HepG2 (cell line): Measurements from ENCODE around the gene KCNK7. TPM values are rescaled to one million over a fixed set of nuclear protein-coding genes. Genes with fewer than 3 reads are reported as not detected.

Experiments used
- FOXP4 ChIP-seq: sonication (generic); formaldehyde crosslinking; IDR thresholded peaks from 2 replicates; pipeline ENCODE4 v1.4.0; 2020; ENCODE audit warnings: missing genetic modification reagents
- HMG20B ChIP-seq: conservative IDR thresholded peaks from 2 replicates; pipeline ENCODE4 v1.6.1; 2016; ENCODE audit warnings: missing genetic modification reagents, missing compliant biosample characterization
- KLF12 ChIP-seq: sonication (generic); formaldehyde crosslinking; IDR thresholded peaks from 2 replicates; pipeline ENCODE4 v1.4.0; 2020; ENCODE audit warnings: missing genetic modification reagents, borderline replicate concordance
- KLF13 ChIP-seq: sonication (generic); formaldehyde crosslinking; IDR thresholded peaks from 2 replicates; pipeline ENCODE4 v1.4.0; 2020; ENCODE audit warnings: mild to moderate bottlenecking, missing genetic modification reagents
- MED8 ChIP-seq: sonication (generic); formaldehyde crosslinking; IDR thresholded peaks from 2 replicates; pipeline ENCODE4 v1.8.1; 2023; ENCODE audit warnings: mild to moderate bottlenecking, missing genetic modification reagents; ENCODE audit not compliant: insufficient replicate concordance
- MTF1 ChIP-seq: sonication (generic); formaldehyde crosslinking; IDR thresholded peaks from 2 replicates; pipeline ENCODE4 v1.5.0; 2020; ENCODE audit warnings: missing genetic modification reagents
- PRDM10 ChIP-seq: sonication (generic); formaldehyde crosslinking; IDR thresholded peaks from 2 replicates; pipeline ENCODE4 v1.4.0; 2020; ENCODE audit warnings: low read depth, missing genetic modification reagents
- SPEN ChIP-seq: sonication (generic); formaldehyde crosslinking; IDR thresholded peaks from 2 replicates; pipeline ENCODE4 v1.5.1; 2020; ENCODE audit warnings: low read depth, mild to moderate bottlenecking, missing genetic modification reagents
- YY1 ChIP-seq: IDR thresholded peaks from 2 replicates; pipeline ENCODE4 v1.6.1; 2011; ENCODE audit warnings: low read length, low read depth, moderate library complexity, mild to moderate bottlenecking; ENCODE audit not compliant: insufficient read depth, insufficient replicate concordance
- ZKSCAN1 ChIP-seq: fragments of 150-350 bp; IDR thresholded peaks from 2 replicates; pipeline ENCODE4 v1.6.1; 2014; ENCODE audit warnings: low read length
- ZNF431 ChIP-seq: sonication (generic); formaldehyde crosslinking; IDR thresholded peaks from 2 replicates; pipeline ENCODE4 v1.9.0; 2022; ENCODE audit warnings: missing genetic modification reagents, low read depth, mild to moderate bottlenecking, borderline replicate concordance
- ZNF709 ChIP-seq: sonication (generic); formaldehyde crosslinking; IDR thresholded peaks from 2 replicates; pipeline ENCODE4 v1.5.0; 2020; ENCODE audit warnings: mild to moderate bottlenecking, missing genetic modification reagents
- polyA plus RNA-seq, 8 experiments: library from polyadenylated mRNA; depleted of rRNA in 3 of 8; stranded (reverse) in 7 of 8; unstranded in 1 of 8; fragments of >200 nt; fragmentation: Illumina TruSeq in 4 of 8; extraction: Trizol in 4 of 8; gene quantifications; 2 replicates each; pipeline versions ENCODE4 v1.2.1 to v1.2.3, GENCODE V29; 2011 to 2016; ENCODE audit warnings: low read depth in 4 of 8, missing spikeins in 1 of 8, mixed read lengths in 1 of 8; ENCODE audit not compliant: insufficient read depth in 1 of 8
- total RNA-seq, 5 experiments: library from RNA; depleted of rRNA; stranded (reverse); fragments of >200 nt; fragmentation: Illumina TruSeq; extraction: Trizol; gene quantifications; 2 replicates each; pipeline ENCODE4 v1.2.3, GENCODE V29; 2016; ENCODE audit warnings: low read depth in 1 of 5
- TF ChIP-seq, protein P1 (sequence below): sonication (generic); formaldehyde crosslinking; conservative IDR thresholded peaks from 2 replicates; pipeline ENCODE4 v1.4.0; 2020; ENCODE audit warnings: mild to moderate bottlenecking, missing genetic modification reagents, moderate library complexity
- TF ChIP-seq, protein P2 (sequence below): sonication (generic); formaldehyde crosslinking; IDR thresholded peaks from 2 replicates; pipeline ENCODE4 v1.5.1; 2020; ENCODE audit warnings: mild to moderate bottlenecking, moderate library complexity, missing genetic modification reagents

KCNK7 gene
- total and polyA plus RNA-seq, 2 of the 13 experiments (the other 11 are each of a cell fraction or from before 2014, with no cell fraction given) = 0.11 TPM; not detected in 1

DNA sequence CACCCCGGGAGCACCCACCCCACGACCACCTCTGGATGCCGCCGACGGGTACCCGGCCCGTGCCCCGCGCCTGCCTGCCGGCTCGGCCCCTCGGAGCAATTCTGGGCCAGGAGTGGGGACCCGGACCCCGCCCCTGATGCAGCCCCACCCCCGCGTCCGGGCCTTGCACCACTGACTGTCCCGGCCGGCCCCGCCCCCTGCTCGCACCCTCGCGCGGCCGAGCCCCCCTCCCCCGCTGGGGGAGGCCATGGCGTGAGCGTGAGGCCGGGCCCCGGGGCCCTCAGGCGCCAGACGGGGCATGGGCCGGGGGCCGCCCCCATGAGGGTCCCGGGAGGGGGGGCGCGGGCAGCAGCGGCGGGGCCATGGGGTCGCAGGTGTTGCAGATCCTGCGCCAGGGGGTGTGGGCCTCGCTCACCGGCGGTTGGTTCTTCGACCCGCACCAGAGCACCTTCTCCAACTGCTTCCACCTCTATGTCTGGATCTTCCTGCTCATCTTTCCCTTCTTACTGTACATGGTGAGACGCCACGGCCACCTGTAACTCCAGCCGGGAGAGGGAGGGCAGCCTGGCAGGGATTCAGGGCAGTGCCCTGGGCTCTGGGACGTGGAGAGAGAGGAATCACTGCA lies 20.5 kb upstream of the KCNK7 start (continued):
- no peak for TF ChIP-seq KLF13 (CRISPR knock-in tag)
- TF ChIP-seq MTF1 (CRISPR knock-in tag) = no peak
- TF ChIP-seq, protein P1, sequence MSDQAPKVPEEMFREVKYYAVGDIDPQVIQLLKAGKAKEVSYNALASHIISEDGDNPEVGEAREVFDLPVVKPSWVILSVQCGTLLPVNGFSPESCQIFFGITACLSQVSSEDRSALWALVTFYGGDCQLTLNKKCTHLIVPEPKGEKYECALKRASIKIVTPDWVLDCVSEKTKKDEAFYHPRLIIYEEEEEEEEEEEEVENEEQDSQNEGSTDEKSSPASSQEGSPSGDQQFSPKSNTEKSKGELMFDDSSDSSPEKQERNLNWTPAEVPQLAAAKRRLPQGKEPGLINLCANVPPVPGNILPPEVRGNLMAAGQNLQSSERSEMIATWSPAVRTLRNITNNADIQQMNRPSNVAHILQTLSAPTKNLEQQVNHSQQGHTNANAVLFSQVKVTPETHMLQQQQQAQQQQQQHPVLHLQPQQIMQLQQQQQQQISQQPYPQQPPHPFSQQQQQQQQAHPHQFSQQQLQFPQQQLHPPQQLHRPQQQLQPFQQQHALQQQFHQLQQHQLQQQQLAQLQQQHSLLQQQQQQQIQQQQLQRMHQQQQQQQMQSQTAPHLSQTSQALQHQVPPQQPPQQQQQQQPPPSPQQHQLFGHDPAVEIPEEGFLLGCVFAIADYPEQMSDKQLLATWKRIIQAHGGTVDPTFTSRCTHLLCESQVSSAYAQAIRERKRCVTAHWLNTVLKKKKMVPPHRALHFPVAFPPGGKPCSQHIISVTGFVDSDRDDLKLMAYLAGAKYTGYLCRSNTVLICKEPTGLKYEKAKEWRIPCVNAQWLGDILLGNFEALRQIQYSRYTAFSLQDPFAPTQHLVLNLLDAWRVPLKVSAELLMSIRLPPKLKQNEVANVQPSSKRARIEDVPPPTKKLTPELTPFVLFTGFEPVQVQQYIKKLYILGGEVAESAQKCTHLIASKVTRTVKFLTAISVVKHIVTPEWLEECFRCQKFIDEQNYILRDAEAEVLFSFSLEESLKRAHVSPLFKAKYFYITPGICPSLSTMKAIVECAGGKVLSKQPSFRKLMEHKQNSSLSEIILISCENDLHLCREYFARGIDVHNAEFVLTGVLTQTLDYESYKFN (CRISPR knock-in tag) = no peak
- TF ChIP-seq MED8 = peak; percentile 52
- no peak for TF ChIP-seq PRDM10
- peak; percentile 41 for TF ChIP-seq SPEN
- TF ChIP-seq YY1 = no peak
- TF ChIP-seq KLF12 (CRISPR knock-in tag) = no peak
- TF ChIP-seq, protein P2, sequence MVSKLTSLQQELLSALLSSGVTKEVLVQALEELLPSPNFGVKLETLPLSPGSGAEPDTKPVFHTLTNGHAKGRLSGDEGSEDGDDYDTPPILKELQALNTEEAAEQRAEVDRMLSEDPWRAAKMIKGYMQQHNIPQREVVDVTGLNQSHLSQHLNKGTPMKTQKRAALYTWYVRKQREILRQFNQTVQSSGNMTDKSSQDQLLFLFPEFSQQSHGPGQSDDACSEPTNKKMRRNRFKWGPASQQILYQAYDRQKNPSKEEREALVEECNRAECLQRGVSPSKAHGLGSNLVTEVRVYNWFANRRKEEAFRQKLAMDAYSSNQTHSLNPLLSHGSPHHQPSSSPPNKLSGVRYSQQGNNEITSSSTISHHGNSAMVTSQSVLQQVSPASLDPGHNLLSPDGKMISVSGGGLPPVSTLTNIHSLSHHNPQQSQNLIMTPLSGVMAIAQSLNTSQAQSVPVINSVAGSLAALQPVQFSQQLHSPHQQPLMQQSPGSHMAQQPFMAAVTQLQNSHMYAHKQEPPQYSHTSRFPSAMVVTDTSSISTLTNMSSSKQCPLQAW (CRISPR knock-in tag) = no peak
- TF ChIP-seq ZNF709 (CRISPR knock-in tag) = 0 out of 2 replicates have a peak, but pooled peaks have one; percentile 52
- TF ChIP-seq HMG20B (CRISPR knock-in tag) = no peak
- TF ChIP-seq FOXP4 (CRISPR knock-in tag) = 0 out of 2 replicates have a peak, but pooled peaks have one; percentile 3
- 0 out of 2 replicates have a peak, but pooled peaks have one; percentile 58 for TF ChIP-seq ZNF431 (CRISPR knock-in tag)
- no peak for TF ChIP-seq ZKSCAN1
